ENCODE results near the gene DLST.

The DLST gene

GRCh38 chr14:74947353-74948227 lies 65.9 kb downstream of the DLST start:
- Mint-ChIP-seq H3K9me3 (no peaks in the 10 kb centered on the region), H3K27ac (no peak overlapping the region), H3K4me3 (no peak overlapping the region), H3K4me1 (peaks cover 48% of the 10 kb centered on the region), H3K27me3 (ENCODE audit: low read depth, poor library complexity) (no peaks in the 10 kb centered on the region), H3K36me3 (ENCODE audit: low read depth) (peaks cover 18% of the 10 kb centered on the region)
- TF ChIP-seq CTCF (IDR thresholded peaks at IDR 0.05): no peak
- no peak for DNase-seq

- H3K36me3 Mint-ChIP-seq (ENCODE audit: low read depth): peaks cover 18% of the 10 kb centered on the region
- no peak overlapping the region for H3K27ac Mint-ChIP-seq
- peaks cover 49% of the 10 kb centered on the region for H3K4me1 Mint-ChIP-seq
- DNase-seq: no peak
- no peaks in the 10 kb centered on the region for H3K9me3 Mint-ChIP-seq
- no peak overlapping the region for H3K4me3 Mint-ChIP-seq
- no peak for TF ChIP-seq CTCF (IDR thresholded peaks at IDR 0.05)
- no peaks in the 10 kb centered on the region for H3K27me3 Mint-ChIP-seq (ENCODE audit: low read depth, poor library complexity)
These were observed 66.8 kb downstream of the DLST start for GRCh38 chr14:74948228-74949175.

- no peak overlapping the region for H3K27ac Mint-ChIP-seq
- DNase-seq: no peak
- no peak overlapping the region for H3K4me3 Mint-ChIP-seq
- TF ChIP-seq CTCF (IDR thresholded peaks at IDR 0.05): no peak
- peaks cover 18% of the 10 kb centered on the region for H3K36me3 Mint-ChIP-seq (ENCODE audit: low read depth)
- H3K4me1 Mint-ChIP-seq: peaks cover 55% of the 10 kb centered on the region
- H3K9me3 Mint-ChIP-seq: no peaks in the 10 kb centered on the region
- H3K27me3 Mint-ChIP-seq (ENCODE audit: low read depth, poor library complexity): no peaks in the 10 kb centered on the region
These were observed 67.5 kb downstream of the DLST start for GRCh38 chr14:74949191-74949601.

- H3K27me3 Mint-ChIP-seq (ENCODE audit: low read depth, poor library complexity): no peaks in the 10 kb centered on the region
- peaks cover 55% of the 10 kb centered on the region for H3K4me1 Mint-ChIP-seq
- H3K36me3 Mint-ChIP-seq (ENCODE audit: low read depth): peaks cover 18% of the 10 kb centered on the region
- H3K4me3 Mint-ChIP-seq: no peak overlapping the region
- no peak for DNase-seq
- no peaks in the 10 kb centered on the region for H3K9me3 Mint-ChIP-seq
- no peak for TF ChIP-seq CTCF (IDR thresholded peaks at IDR 0.05)
- H3K27ac Mint-ChIP-seq: peak overlapping the region; percentile 33
These were observed 68.3 kb downstream of the DLST start for GRCh38 chr14:74949859-74950573.

GRCh38 chr14:74950795-74951442 lies 69.2 kb downstream of the DLST start:
- no peak for DNase-seq
- peaks cover 57% of the 10 kb centered on the region for H3K4me1 Mint-ChIP-seq
- H3K9me3 Mint-ChIP-seq: no peaks in the 10 kb centered on the region
- H3K4me3 Mint-ChIP-seq: peak overlapping the region; percentile 69
- TF ChIP-seq CTCF (IDR thresholded peaks at IDR 0.05): no peak
- no peaks in the 10 kb centered on the region for H3K27me3 Mint-ChIP-seq (ENCODE audit: low read depth, poor library complexity)
- peak overlapping the region; percentile 87 for H3K27ac Mint-ChIP-seq
- peaks cover 18% of the 10 kb centered on the region for H3K36me3 Mint-ChIP-seq (ENCODE audit: low read depth)

All from nephron progenitor cell (in vitro differentiated cells).